GM18508 (cell line): Measurements from ENCODE around the gene IPCEF1.
"Not testable (repeated sequence)": the region's sequence is repeated elsewhere in the genome, so short reads cannot be mapped to it uniquely, and the experiment has no call there.

Source experiments
- ATAC-seq: cut with Tn5 transposase; IDR thresholded peaks from one replicate; pipeline ENCODE4 v1.9.1; 2021; ENCODE audit warnings: moderate number of reproducible peaks; ENCODE audit not compliant: insufficient read depth, unreplicated experiment

Gene IPCEF1

DNA sequence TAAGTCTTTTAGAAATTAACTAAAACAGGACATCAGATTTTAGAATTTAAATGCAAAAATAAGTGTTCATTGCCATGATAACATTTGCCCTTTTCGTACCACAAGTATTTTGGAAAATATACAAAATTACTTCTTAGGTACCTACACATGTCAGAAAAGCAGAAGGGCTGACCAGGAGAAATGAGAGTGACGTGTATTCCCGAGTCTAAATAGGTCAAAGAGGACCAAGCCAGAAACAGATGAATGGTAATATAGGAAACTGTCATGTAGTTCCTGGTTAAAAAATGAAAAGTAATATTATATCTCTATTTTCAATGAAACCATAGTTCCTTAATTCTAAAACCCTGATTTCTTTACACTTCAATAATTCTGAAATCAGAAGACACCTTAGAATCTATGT is 126.2 kb downstream of the IPCEF1 start:
- no peak for ATAC-seq

DNA sequence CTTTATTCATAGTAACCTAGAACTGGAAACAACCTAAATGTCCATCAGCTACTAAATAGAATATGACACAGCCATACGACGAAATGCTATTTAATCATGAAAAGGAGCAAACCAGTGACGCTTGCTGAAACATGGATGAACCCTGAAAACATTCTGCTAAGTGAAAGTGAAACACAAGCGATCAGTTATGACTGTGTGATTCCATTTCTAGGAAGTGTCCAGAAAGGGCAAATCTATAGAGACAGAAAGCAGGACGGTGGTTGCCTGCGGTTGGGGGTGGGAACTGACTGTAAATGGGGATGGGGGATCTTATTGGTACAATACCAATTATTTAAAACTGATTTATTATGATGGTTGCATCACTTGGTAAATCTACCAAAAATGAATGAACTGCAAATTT is 126.8 kb downstream of the IPCEF1 start:
- ATAC-seq: peak; percentile 58

DNA sequence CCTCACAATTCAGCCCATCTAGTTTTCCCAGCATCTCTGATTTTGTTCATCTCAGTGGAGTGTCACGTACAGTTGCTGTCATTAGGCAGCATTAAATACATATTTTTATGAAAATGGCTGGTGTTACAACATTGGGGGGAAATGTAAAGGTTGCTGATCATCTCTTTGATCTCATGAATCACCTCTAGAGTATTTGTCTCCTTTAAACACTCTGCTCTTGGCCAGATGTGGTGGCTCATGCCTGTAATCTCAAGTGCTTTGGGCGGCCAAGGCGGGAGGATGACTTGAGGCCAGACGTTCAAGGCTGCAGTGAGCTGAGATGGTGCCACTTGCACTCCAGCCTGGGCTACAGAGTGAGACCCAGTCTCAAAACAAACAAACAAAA is 128.1 kb downstream of the IPCEF1 start:
- ATAC-seq: no peak

DNA sequence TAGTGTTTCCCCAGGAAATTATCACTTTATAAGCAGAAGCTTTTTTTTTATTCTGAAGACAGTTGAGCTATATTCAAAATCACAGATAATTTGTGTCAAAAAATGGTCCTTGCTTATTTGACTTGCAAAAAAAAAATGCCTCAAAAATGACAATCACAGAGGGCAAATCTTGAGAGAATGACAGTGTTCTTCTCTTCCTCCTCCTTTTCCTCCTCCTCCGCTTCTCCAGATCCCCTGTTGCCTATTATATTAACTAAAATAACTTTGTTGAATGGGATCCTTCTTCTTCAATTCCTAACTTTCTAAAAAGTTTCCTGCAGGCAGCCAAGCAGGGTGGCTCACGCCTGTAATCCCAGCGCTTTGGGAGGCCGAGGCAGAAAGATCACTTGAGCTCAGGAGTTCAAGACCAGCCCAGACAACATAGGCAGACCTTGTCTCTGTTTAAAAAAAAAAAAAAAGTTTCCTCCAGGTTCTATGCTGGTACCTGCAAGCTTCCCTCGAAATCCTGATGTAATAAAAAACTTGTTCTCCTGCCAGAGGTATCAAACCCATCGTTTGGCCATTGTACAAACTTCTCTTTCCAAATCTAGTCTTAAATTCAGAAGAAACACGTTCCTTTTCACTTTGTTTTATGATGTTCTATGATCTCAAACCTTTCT is 128.6 kb downstream of the IPCEF1 start:
- no peak for ATAC-seq

DNA sequence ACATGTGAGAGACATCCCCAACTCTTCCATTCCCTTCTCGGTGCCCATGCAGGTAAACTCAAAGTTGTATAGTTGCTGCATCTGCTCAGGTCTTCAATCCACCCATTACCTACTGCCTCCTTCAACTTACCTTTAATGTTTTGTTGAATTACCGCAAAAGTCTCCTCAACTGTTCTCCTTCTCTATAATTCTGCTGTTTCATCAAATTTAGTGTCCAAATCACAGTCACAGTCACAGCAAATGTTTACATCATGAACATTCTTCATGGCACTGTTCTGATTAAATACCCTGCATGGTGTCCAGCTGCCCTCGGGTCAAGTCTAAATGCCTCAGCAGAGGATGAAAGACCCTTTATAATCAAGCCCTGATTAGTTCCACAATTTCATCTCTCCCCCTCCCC is 130.1 kb downstream of the IPCEF1 start:
- no peak for ATAC-seq

DNA sequence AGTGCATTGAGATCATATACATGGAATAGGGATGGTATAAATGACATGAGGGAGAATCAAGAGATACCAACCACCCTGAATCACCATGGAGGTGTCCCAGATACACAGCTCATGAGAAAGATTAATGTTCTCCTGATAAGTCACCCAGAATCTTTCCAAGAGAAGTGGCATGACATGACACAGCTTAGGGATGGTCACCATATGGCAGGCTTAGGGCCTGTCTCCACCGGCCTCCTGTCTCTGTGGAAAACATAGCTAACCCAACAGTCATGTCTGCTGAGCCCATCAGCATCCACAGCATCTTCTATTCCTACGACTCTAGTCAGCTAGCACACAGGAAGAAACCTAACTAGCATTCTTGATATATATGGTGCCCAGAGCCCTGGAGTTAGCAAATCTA is 133.3 kb downstream of the IPCEF1 start:
- ATAC-seq: no peak

DNA sequence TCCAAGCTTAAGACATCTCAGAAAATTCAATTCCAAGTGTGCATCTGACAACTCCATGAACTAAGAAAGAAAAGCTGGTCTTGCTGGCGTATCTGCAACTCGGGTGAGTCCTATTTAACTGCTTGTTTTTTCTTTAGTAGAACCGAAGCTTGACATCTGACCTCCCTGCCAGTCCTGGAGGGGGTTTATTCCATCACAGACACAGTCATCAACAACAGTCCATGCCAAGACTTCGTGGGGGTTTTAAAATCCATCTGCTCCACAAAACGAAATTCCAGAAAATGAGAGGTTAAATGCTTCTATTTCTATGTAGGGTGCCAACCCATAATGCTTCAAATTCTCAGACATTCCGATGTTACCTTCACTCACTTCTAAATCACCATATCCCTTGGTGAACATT is 133.9 kb downstream of the IPCEF1 start:
- ATAC-seq: no peak

DNA sequence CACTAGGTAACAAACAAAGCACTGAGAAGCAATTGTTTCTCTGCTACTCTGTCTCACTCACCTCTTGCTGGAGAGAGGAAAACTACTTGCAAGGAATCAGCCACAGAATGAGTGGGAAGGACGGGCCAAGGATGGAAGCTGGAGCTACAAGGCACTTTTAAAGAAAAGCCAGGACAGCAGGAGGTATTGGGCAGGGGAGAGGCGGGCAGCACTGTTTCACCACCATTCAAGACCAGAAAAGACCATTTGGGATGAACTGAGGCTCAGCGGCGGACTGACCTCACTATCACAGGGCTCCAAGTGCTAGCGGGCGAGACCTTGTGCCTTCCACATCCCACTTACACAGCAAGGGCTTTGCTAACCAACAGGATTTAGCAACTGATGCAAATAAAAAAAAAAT is 137.4 kb downstream of the IPCEF1 start:
- ATAC-seq: no peak

DNA sequence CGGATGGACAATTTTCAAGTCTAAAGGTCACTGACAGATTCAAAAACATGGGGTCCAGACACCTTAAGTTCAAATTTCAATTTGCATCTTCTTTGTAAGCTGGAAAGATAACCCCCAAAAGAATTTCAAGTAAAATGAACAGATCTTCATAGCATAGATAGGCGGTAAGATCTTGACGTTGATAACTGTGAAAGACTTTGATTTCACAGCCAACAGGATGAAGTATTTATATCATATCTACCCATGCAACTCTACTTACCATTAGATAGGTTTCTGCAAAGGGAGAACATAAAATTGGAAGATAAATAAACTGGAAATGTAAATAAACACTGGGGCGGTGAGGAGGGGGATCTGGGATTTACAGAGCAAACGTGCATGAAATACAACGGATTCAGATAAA is 137.8 kb downstream of the IPCEF1 start:
- ATAC-seq: no peak

DNA sequence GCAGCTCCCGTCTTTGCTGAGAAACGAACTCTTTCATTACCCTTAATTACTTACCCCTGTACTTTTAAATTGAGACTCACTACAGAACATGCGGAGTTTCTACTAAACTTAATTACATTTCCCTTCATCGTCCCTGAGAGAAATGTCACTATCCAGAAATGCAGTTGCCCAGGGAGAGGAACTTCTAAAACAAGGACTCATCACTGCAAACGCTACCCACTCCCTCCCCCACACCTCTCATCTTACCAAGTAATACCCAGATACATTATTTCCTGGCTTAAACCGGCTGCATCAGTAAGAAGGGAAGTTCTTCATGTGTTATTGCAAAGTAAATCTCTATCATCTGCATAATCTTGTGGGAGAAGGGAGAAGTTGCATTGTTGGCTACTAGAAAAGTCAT is 138.3 kb downstream of the IPCEF1 start:
- ATAC-seq: no peak

DNA sequence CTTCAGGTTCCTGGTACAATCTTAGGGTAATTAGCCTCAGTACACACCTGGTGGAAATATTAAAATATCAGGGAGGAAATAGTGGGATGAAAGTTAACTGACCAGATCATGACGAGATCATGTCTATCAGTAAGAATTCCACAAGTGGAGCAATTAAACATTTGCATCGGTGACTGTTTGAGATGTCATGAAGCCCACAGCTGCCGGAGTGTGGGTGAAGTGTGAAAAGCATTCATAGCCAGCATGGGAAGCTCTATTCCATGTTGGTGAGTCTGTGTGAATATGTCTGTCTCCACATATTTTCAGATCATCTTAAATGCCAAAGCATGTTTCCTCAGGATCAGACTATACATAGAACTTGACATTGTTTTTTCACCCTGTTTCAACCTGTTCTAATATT is 142.8 kb downstream of the IPCEF1 start:
- ATAC-seq: no peak

DNA sequence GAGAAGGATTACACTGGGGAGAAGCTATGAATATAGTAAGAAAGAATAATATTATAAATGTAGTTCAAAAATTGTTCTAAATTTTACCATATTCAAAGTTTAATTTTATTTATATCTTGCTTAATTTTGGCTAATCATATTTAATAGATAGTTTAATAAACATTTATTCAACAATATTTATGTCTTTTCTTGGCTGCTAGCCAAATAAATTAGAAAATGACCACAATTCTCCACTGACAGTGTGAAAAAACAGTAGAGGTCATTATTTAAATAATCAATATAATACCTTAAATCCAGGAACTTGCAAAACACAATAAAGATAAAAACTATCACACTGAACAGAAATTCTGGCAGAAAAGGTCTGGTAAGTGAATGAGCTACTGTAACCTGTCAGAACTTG is 145.9 kb downstream of the IPCEF1 start:
- ATAC-seq: no peak

DNA sequence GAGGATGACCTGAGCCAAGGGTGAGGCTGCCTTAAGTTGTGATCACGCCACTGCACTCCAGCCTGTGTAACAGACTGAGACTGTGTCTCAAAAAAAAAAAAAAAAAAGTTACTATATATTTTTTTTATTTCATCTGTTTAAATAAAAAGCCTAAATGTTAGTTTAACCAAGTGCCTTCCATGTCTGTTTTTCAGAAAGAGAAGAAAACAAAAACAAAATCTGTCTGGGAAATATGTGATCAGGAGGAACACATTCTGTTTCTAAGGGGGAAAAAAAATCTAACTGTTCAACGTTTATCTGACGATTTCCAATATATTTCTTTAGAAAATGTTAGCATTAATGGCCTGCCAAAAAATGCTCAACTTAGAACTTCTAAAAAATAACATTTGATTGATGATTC is 147.0 kb downstream of the IPCEF1 start:
- no peak for ATAC-seq

DNA sequence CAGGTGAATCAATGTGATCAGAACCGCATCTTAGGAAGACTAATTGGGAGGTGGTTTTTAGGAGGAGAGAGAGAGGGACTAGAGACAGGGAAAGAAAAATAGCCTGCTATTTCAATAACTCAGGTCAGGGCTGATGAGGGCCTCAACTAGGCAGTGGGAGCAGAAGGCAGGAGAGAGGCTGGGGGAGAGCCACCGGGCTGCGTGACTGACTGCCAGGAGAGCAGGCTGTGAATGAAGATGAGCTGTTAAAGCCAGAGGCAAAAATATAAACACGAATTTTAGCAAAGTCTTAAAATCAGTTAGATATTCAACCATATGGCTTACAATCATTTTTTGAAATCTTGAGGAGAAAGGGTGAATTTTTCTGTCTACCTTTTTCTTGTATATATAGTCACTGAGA is 149.6 kb downstream of the IPCEF1 start:
- ATAC-seq: no peak

DNA sequence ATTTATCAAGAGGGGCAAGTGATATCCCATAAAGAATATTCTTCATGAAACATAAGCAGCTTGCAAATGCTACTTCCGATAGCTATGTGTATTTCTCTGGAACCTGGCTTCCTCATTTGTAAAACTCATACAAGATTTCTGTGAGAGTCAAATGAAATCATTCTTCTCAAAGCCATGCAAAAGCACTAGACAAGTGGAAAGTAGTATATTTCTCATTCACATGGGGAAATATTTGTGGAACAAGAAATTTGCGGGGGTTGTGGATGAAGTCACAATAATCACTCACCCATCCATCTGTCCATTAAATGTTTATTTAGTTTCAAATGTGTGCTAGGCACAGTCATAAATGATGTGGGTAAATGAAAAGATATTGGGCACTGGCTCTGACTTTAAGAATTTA is 150.5 kb downstream of the IPCEF1 start:
- no peak for ATAC-seq

DNA sequence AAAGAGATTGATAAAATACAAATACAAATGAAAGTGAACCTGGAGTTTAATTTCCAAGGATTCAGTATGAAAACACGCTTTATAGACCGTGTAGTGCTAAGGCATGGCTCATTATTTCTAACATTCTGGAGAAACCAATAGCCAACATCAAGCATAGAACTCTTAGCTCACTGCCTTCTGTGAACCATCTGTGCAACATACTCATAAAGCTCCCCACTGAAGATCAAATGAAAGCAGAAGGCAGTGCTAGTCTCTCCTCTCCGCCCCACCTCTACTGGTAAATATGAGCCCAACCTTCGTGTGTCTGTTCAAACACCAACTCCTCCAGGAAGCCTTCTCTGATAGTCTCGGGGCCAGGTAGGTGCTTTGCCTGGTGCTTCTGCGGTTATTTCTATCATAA is 153.6 kb downstream of the IPCEF1 start:
- ATAC-seq: no peak

DNA sequence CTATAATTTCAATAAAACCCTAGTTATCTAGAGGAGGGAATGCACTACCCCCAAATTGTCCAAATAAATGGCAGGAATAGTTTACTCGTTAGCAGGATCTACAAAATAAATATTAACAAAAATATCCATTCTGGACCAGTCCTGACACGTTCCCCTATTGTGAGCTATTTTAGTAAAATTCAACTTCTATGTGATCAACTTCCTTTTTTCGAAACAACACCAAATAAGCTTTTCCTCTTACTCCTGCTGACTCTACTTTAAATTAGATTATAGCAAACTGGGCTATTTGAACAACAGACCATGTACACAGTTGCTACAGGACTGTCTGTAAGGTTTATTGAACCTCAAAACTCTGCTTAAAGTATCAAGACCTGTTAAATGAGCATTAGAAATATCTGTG is 154.3 kb downstream of the IPCEF1 start:
- no peak for ATAC-seq

DNA sequence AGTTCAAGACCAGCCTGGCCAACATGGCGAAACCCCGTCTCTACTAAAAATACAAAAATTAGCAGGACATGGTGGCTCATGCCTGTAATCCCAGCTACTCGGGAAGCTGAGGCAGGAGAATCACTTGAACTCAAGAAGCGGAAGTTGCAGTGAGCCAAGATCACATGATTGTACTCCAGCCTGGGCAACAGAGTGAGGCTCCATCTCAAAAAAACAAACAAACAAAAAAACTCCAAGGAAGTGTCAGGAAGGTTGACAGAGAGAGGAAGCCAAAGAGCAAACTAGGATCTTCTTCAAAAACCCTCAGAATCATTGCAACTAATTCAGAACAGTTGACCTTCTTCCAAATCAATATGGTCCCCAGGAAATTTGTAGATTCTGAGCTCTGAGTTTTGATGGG is 154.9 kb downstream of the IPCEF1 start:
- not testable (repeated sequence) for ATAC-seq

DNA sequence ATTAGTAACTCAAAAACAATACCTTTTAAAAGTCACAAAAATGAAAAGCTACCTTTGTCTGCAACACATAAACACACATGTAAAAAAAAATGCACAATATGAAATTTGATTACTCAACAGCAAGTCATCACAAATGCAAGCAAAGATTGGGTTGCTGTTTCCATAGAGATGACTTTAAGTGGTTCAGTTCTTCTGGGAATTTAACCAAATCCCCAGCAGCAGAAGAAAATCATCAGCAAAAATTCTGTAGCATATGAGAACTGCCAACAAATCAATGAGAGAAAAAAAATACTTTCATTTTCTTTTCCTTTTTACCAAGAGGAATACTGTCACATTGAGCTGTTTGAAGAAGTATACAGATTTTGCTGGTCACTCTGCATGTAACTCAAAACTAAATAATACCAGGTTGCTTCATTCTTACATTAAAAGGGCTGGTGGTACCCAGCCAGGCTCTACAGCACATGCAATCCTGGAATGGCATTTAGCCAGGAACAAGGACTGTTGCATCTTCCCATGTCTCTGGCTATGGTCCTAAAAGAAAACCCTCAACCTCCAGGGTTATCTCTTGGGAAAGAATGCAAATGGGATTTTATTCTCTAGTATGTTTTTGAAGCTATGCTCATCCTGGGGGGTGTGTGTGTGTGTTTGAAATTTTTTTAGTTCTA is 159.3 kb downstream of the IPCEF1 start:
- no peak for ATAC-seq

DNA sequence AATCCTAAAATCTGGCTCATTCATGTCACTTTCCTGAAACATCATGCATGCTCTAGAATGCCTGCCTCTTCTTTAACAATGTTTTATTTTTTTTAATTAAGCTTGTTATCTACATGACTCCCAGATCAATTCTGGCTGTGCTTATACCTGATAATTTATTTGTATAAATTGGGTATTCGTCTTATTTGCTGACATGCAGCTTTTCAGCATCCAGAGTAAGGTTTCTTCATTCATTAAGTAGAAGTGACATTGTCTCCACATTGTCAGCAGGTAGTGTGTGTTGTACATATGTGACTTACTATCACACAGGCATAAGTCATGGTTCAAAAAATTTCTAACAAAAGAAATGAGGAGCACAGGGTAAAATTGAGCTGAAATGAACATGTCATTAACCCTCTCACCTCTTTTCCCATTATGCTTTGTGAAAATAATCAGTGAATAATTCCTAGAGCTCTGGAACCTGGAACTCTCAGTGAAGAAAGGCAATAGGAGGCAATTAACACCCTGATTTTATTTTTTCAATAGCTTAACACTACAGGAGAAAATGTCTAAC is 160.2 kb downstream of the IPCEF1 start:
- no peak for ATAC-seq

DNA sequence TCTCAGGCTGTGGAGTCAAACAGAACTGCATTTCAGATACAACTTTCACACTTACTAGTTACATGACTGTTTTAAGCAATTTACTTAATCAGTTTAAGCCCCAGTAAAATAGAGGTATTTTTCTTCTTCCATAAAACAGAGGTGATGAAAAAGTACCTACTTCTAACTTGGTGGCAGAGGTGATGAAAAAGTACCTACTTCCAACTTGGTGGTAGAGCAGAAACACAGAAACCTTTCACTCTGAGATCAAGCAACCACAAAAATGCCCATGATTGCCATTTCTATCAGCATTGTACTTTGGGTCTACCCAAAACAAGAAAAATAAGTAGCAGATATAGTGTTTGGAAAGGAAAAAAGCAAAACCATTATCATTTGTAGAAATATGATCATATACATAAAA is 168.9 kb downstream of the IPCEF1 start:
- no peak for ATAC-seq

DNA sequence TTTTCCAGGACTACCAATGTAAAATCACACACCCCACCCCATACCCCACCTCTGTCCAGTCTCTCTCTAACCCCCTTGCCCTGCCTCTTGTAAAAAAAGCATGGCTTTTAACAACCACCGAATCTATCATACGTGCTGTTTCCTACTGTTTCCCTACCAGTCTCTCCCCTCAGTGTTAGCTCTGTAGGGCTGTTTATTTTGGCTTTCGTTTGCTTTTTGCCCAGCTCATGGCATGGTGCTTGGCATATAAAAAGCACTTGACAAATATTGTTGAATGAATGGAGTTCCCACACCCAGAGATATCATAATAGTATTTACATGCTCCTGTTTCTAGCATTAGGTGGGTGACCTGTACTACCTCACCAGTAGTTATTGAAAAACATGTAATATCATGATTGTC is 169.4 kb downstream of the IPCEF1 start:
- ATAC-seq: no peak
